DOHH2 (cell line): Measurements from ENCODE around the gene PPP1R36.

ENCODE experiments used
- CTCF ChIP-seq: fragments of 200-600 bp; sonication (generic); IDR thresholded peaks from one replicate; pipeline ENCODE4 v1.5.1; 2014; ENCODE audit warnings: antibody characterized with exemption, mild to moderate bottlenecking, low read depth, low read length; ENCODE audit not compliant: poor library complexity, severe bottlenecking
- EZH2phosphoT487 ChIP-seq: fragments of 200-600 bp; sonication (generic); IDR thresholded peaks from 2 replicates; pipeline ENCODE4 v1.6.1; 2017; ENCODE audit warnings: borderline replicate concordance, mild to moderate bottlenecking, antibody characterized with exemption, low read length, moderate library complexity, mixed read lengths

GRCh38 chr14:64636208-64636979 lies 86.6 kb downstream of the PPP1R36 start:
- peak; percentile 85 for TF ChIP-seq CTCF
- no peak for TF ChIP-seq EZH2phosphoT487
